Endothelial cell of umbilical vein (primary cell): ENCODE measurements around the gene SLC22A24. TPM values are rescaled to one million over a fixed set of nuclear protein-coding genes. Genes with fewer than 3 reads are reported as not detected.

ENCODE experiments used
- BruUV-seq: library from RNA; stranded (reverse); fragments of 400-500 nt; replicated peaks from 2 replicates; lab custom pipeline; 2021; lab: Mats Ljungman, UMichigan
- CTCF ChIA-PET: fragments of 300-600, 350-600 bp; sonication (Branson Sonifier 250); formaldehyde crosslinking; loops from one replicate; lab custom pipeline; 2021; ENCODE audit warnings: antibody characterized with exemption, inconsistent platforms; lab: Charles Lee
- POLR2A ChIA-PET: fragments of 300-600, 350-600 bp; sonication (Branson Sonifier 250); formaldehyde crosslinking; loops from one replicate; lab custom pipeline; 2021; ENCODE audit warnings: antibody characterized with exemption, inconsistent platforms; lab: Charles Lee
- DNase-seq: peaks from one replicate; pipeline ENCODE4 v3.0.0-alpha.2; 2011; ENCODE audit warnings: low read depth, low spot score
- FAIRE-seq: peaks from 2 replicates; lab custom pipeline; 2011; peaks lifted over from hg19 to GRCh38; lab: Jason Lieb, UNC
- H2AFZ ChIP-seq: 2 replicates; pipeline ENCODE4 v1.6.0; 2012; ENCODE audit warnings: low read depth, low read length, control low read depth, inconsistent platforms
- H3K27ac ChIP-seq: 2 replicates; pipeline ENCODE4 v1.5.1; 2011; ENCODE audit warnings: low read depth, mild to moderate bottlenecking, control low read depth, low read length, moderate library complexity; ENCODE audit not compliant: insufficient read depth
- H3K27me3 ChIP-seq, 2 experiments: 2 replicates each; pipeline versions ENCODE4 v1.6.0 to v1.6.1; 2011; ENCODE audit warnings: low read length in 2 of 2, mixed read lengths in 1 of 2; ENCODE audit not compliant: control insufficient read depth in 2 of 2, insufficient read depth in 2 of 2
- H3K36me3 ChIP-seq, 2 experiments: 2 replicates in 1 of 2; 3 replicates in 1 of 2; pipeline ENCODE4 v1.5.1; 2011; ENCODE audit warnings: low read length in 2 of 2, mild to moderate bottlenecking in 1 of 2, moderate library complexity in 1 of 2; ENCODE audit not compliant: control insufficient read depth in 2 of 2, insufficient read depth in 2 of 2; ENCODE audit errors: extremely low read depth in 1 of 2
- H3K4me1 ChIP-seq: 3 replicates; pipeline ENCODE4 v1.5.1; 2011; ENCODE audit warnings: mild to moderate bottlenecking, low read length; ENCODE audit not compliant: control insufficient read depth, insufficient read depth; ENCODE audit errors: extremely low read depth
- H3K4me2 ChIP-seq: 2 replicates; pipeline ENCODE4 v1.6.1; 2011; ENCODE audit warnings: low read length, control low read depth, mixed read lengths; ENCODE audit not compliant: insufficient read depth
- H3K4me3 ChIP-seq, 3 experiments: fragments of 200-600 bp in 1 of 3; sonication (generic), shearing (Covaris generic) in 1 of 3; replicated peaks in 1 of 3; 2 replicates each; pipeline ENCODE4 v1.5.1; 2011 to 2016; ENCODE audit warnings: control low read depth in 3 of 3, low read length in 3 of 3, mild to moderate bottlenecking in 2 of 3, inconsistent platforms in 1 of 3, low read depth in 1 of 3, moderate library complexity in 1 of 3; ENCODE audit not compliant: insufficient read depth in 1 of 3
- H3K79me2 ChIP-seq: 2 replicates; pipeline ENCODE4 v1.6.0; 2012; ENCODE audit warnings: low read length, inconsistent platforms; ENCODE audit not compliant: control insufficient read depth, insufficient read depth
- H3K9ac ChIP-seq: replicated peaks from 2 replicates; pipeline ENCODE3; 2011; ENCODE audit warnings: low read length, control low read depth; ENCODE audit not compliant: insufficient read depth; ENCODE audit errors: extremely low read depth
- H3K9me1 ChIP-seq: replicated peaks from 3 replicates; pipeline ENCODE4 v1.6.0; 2011; ENCODE audit warnings: mild to moderate bottlenecking, low read length; ENCODE audit not compliant: control insufficient read depth, insufficient read depth; ENCODE audit errors: extremely low read depth
- H3K9me3 ChIP-seq: replicated peaks from 2 replicates; pipeline ENCODE4 v1.5.1; 2012; ENCODE audit warnings: low read length, inconsistent platforms; ENCODE audit not compliant: control insufficient read depth, insufficient read depth
- H4K20me1 ChIP-seq: replicated peaks from 2 replicates; pipeline ENCODE3; 2011; ENCODE audit warnings: mild to moderate bottlenecking, low read length; ENCODE audit not compliant: control insufficient read depth, insufficient read depth; ENCODE audit errors: extremely low read depth
- EZH2 ChIP-seq: IDR thresholded peaks from 2 replicates; pipeline ENCODE4 v1.6.1; 2012; ENCODE audit warnings: borderline replicate concordance, low read depth, mild to moderate bottlenecking, moderate library complexity, low read length, inconsistent platforms; ENCODE audit not compliant: severe bottlenecking
- FOS ChIP-seq: IDR thresholded peaks from 2 replicates; pipeline ENCODE4 v1.6.1; 2011; ENCODE audit warnings: mild to moderate bottlenecking, low read length, moderate library complexity, borderline replicate concordance; ENCODE audit not compliant: insufficient read depth
- GATA2 ChIP-seq: IDR thresholded peaks from 2 replicates; pipeline ENCODE4 v1.7.0; 2011; ENCODE audit warnings: low read depth, mild to moderate bottlenecking, moderate library complexity, mixed read lengths, low read length; ENCODE audit not compliant: insufficient read length, insufficient read depth
- JUN ChIP-seq: IDR thresholded peaks from 2 replicates; pipeline ENCODE4 v1.6.1; 2011; ENCODE audit warnings: borderline replicate concordance, low read depth; ENCODE audit not compliant: insufficient read length, insufficient read depth
- MYC ChIP-seq: IDR thresholded peaks from one replicate; pipeline ENCODE4 v1.6.1; 2011; ENCODE audit warnings: mild to moderate bottlenecking, low read depth, low read length
- POLR2A ChIP-seq: IDR thresholded peaks from 2 replicates; pipeline ENCODE4 v1.6.1; 2012; ENCODE audit warnings: low read depth, mild to moderate bottlenecking, control low read depth, low read length
- POLR2AphosphoS5 ChIP-seq: IDR thresholded peaks from 2 replicates; pipeline ENCODE4 v1.6.1; 2012; ENCODE audit warnings: low read depth, mild to moderate bottlenecking, control low read depth, low read length, moderate library complexity; ENCODE audit not compliant: insufficient read depth
- dilution Hi-C: fragments of 300-500 bp; cut with MboI; formaldehyde crosslinking; loops from one replicate; pipeline ENCODE4 v1.15.0; 2019; ENCODE audit warnings: low sequenced_read_pairs; ENCODE audit not compliant: extremely low pct_ligation_motif_present
- intact Hi-C: fragments of 100-400 bp; cut with micrococcal nuclease; formaldehyde crosslinking; loops from one replicate; pipeline ENCODE4 v1.10.0; 2022
- polyA plus RNA-seq, 4 experiments: library from polyadenylated mRNA; depleted of rRNA in 3 of 4; stranded (reverse) in 3 of 4; unstranded in 1 of 4; fragments of >200 nt; gene quantifications; 2 replicates each; pipeline versions ENCODE4 v1.2.1 to v1.2.3, GENCODE V29; 2011 to 2012; ENCODE audit warnings: missing spikeins in 1 of 4
- total RNA-seq: library from RNA; stranded (reverse); gene quantifications from 2 replicates; pipeline ENCODE4 v1.2.3, GENCODE V29; 2021
- TF ChIP-seq, protein P1 (sequence below), 2 donors: IDR thresholded peaks; 1 replicate in 1 of 2; 2 replicates in 1 of 2; pipeline ENCODE4 v1.5.1; 2011; ENCODE audit warnings: low read length in 2 of 2, mild to moderate bottlenecking in 2 of 2, moderate library complexity in 2 of 2, control low read depth in 1 of 2, inconsistent platforms in 1 of 2, low read depth in 1 of 2; ENCODE audit not compliant: insufficient read depth in 1 of 2; ENCODE audit errors: extremely low read depth in 1 of 2
- TF ChIP-seq, protein P2 (sequence below): IDR thresholded peaks from 2 replicates; pipeline ENCODE4 v1.6.1; 2011; ENCODE audit not compliant: insufficient read depth, insufficient read length

Gene SLC22A24
- total and polyA plus RNA-seq, 2 donors (not counting 3 experiments of a cell fraction or from before 2014, with no cell fraction given) = not detected

DNA sequence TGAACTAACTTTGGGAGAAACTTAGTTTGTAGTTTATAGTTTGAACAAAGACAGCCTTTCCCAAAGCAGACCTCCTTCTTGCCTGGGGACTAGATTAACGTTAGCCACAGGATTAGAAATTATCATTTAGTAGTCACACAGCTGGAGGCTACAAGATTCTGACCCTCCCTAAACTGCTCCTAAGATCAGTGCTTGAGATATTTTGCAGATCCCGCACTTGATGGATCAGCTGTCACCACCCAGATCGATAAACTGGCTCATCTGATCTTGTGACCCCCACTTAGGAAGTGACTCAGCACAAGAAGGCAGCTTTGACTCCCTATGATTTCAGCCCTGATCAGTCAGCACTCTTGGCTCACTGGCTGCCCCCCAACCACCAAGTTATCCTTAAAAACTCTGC is 1.6 kb downstream of the SLC22A24 start:
- dilution Hi-C loops = no loop called here

DNA sequence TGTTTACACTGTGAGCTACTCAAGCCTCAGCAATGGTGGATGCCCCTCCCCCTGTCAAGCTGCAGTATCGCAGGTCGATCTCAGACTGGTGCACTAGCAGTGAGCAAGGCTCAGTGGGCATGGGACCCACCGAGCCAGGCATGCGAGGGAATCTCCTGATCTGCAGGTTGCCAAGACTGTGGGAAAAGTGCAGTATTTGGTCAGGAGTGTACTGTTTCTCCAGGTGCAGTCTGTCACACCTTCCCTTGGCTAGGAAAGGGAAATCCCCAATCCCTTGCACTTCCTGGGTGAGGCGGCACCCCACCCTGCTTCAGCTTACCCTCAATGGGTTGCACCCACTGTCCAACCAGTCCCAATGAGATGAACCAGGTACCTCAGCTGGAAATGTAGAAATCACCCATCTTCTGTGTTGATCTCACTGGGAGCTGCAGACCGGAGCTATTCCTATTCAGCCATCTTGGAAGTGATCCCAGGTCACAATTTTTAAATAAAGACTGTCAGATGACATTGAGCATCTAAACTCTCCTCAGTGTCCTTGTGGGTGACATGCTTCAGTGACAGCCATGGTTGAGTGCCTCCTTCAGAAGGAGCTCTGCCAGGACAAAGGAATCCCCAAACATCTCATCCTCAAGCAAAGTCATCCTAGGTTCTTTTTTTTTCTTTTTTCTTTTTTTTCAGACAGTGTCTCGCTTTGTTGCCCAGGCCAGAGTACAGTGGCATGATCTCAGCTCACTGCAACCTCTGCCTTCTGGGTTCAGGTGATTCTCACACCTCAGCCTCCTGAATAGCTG is 10.8 kb downstream of the SLC22A24 start:
- dilution Hi-C loops (no loop called here), intact Hi-C loops (no loop called here)
- no peak overlapping the region for H3K9ac ChIP-seq
- no TSS peak for BruUV-seq
- ChIA-PET POLR2A (no interaction called here), CTCF (interaction anchor here (1.7 kb wide), 1 partner anchor 80 kb away, joined by 5 read pairs; no protein-coding TSS in a partner anchor)
- no peaks in the 10 kb centered on the region for H3K9me1 ChIP-seq
- no peak overlapping the region for H3K27ac ChIP-seq
- no peaks in the 10 kb centered on the region for H3K36me3 ChIP-seq
- peaks cover 9 to 11% of the 10 kb centered on the region in 2 experiments for H3K27me3 ChIP-seq
- DNase-seq = no peak
- no peak overlapping the region for H3K4me3 ChIP-seq
- no peak overlapping the region for H2AFZ ChIP-seq
- TF ChIP-seq POLR2AphosphoS5 (no peak), MYC (no peak), EZH2 (no peak), JUN (no peak), GATA2 (no peak), POLR2A (no peak), FOS (no peak)
- TF ChIP-seq, protein P1, sequence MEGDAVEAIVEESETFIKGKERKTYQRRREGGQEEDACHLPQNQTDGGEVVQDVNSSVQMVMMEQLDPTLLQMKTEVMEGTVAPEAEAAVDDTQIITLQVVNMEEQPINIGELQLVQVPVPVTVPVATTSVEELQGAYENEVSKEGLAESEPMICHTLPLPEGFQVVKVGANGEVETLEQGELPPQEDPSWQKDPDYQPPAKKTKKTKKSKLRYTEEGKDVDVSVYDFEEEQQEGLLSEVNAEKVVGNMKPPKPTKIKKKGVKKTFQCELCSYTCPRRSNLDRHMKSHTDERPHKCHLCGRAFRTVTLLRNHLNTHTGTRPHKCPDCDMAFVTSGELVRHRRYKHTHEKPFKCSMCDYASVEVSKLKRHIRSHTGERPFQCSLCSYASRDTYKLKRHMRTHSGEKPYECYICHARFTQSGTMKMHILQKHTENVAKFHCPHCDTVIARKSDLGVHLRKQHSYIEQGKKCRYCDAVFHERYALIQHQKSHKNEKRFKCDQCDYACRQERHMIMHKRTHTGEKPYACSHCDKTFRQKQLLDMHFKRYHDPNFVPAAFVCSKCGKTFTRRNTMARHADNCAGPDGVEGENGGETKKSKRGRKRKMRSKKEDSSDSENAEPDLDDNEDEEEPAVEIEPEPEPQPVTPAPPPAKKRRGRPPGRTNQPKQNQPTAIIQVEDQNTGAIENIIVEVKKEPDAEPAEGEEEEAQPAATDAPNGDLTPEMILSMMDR (IDR thresholded peaks at IDR 0.05; ENCODE audit: extremely low read depth in 1 of 2, insufficient read depth in 1 of 2, low read depth in 1 of 2, low read length in 2 of 2) = no peak
- TF ChIP-seq, protein P2, sequence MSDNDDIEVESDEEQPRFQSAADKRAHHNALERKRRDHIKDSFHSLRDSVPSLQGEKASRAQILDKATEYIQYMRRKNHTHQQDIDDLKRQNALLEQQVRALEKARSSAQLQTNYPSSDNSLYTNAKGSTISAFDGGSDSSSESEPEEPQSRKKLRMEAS = no peak
- H3K4me1 ChIP-seq = no peaks in the 10 kb centered on the region
- H3K4me2 ChIP-seq = no peak overlapping the region
- FAIRE-seq = no peak
- H3K9me3 ChIP-seq = no peaks in the 10 kb centered on the region
- no peaks in the 10 kb centered on the region for H4K20me1 ChIP-seq
- H3K79me2 ChIP-seq = no peaks in the 10 kb centered on the region

More for the DNA sequence above, 1.6 kb downstream of the SLC22A24 start:
- CTCF ChIA-PET = no interaction called here
- no TSS peak for BruUV-seq
- Histone ChIP-seq H3K27me3 (no peaks in the 10 kb centered on the region), H3K9me1 (no peaks in the 10 kb centered on the region), H3K4me3 (no peak overlapping the region), H3K36me3 (no peaks in the 10 kb centered on the region), H3K9me3 (no peaks in the 10 kb centered on the region), H3K27ac (no peak overlapping the region), H3K4me1 (peaks cover 30% of the 10 kb centered on the region), H3K79me2 (no peaks in the 10 kb centered on the region), H3K9ac (no peak overlapping the region), H2AFZ (no peak overlapping the region), H4K20me1 (no peaks in the 10 kb centered on the region), H3K4me2 (no peak overlapping the region)
- no peak for TF ChIP-seq GATA2
- no peak for TF ChIP-seq POLR2A
- TF ChIP-seq FOS = no peak
- no peak for TF ChIP-seq JUN
- intact Hi-C loops = no loop called here
- no peak for DNase-seq
- POLR2A ChIA-PET = no interaction called here
- FAIRE-seq = no peak
